Measurements from ENCODE around the gene MOV10.

Gene MOV10

GRCh38 chr1:112700290-112701226 is 26.1 kb downstream of the MOV10 start:
- DNase-seq, result peak; percentile 55

GRCh38 chr1:112701227-112702066 is 27.0 kb downstream of the MOV10 start:
- no peak for DNase-seq

GRCh38 chr1:112702067-112702395 is 27.6 kb downstream of the MOV10 start:
- DNase-seq, result no peak

GRCh38 chr1:112702420-112703261 is 28.2 kb downstream of the MOV10 start:
- DNase-seq, result no peak

GRCh38 chr1:112703706-112704105 is 29.2 kb downstream of the MOV10 start:
- DNase-seq, result no peak

GRCh38 chr1:112704391-112704933 is 30.0 kb downstream of the MOV10 start:
- DNase-seq, result no peak

- DNase-seq, result peak; percentile 77
These were observed 30.6 kb downstream of the MOV10 start for GRCh38 chr1:112704934-112705627.

GRCh38 chr1:112706505-112707220 is 32.2 kb downstream of the MOV10 start, which contains the start of gene RHOC:
Gene RHOC (minus strand): TSS chr1:112707127. CDS start chr1:112703799, 3,328 bp downstream.
- DNase-seq, result no peak

- DNase-seq, result peak; percentile 68
These were observed 33.0 kb downstream of the MOV10 start for GRCh38 chr1:112707221-112708001.

- no peak for DNase-seq
These were observed 33.6 kb downstream of the MOV10 start for GRCh38 chr1:112708002-112708448.

GRCh38 chr1:112708489-112708888 is 34.0 kb downstream of the MOV10 start:
- DNase-seq, result no peak

- DNase-seq, result no peak
These were observed 35.7 kb downstream of the MOV10 start for GRCh38 chr1:112710159-112710558.

GRCh38 chr1:112710586-112710985 is 36.1 kb downstream of the MOV10 start:
- no peak for DNase-seq

GRCh38 chr1:112711041-112711440 is 36.6 kb downstream of the MOV10 start:
- DNase-seq, result no peak

GRCh38 chr1:112711670-112712069 is 37.2 kb downstream of the MOV10 start:
- DNase-seq, result no peak

- DNase-seq, result no peak
These were observed 37.7 kb downstream of the MOV10 start for GRCh38 chr1:112712191-112712590.

- no peak for DNase-seq
These were observed 38.3 kb downstream of the MOV10 start for GRCh38 chr1:112712701-112713128.

- DNase-seq, result no peak
These were observed 39.2 kb downstream of the MOV10 start for GRCh38 chr1:112713466-112714312.
